GM12878 (cell line): ENCODE measurements around the gene FKBP14. TPM values are rescaled to one million over a fixed set of nuclear protein-coding genes. Genes with fewer than 3 reads are reported as not detected.

ENCODE experiments used
- ATAC-seq: fragments of 200-7000 bp; cut with Tn5 transposase; 3 replicates; pipeline ENCODE4 v1.9.1; 2020; ENCODE audit warnings: mild to moderate bottlenecking, moderate library complexity
- BruUV-seq: library from RNA; stranded (reverse); fragments of 400-500 nt; replicated peaks from 2 replicates; lab custom pipeline; 2021; lab: Mats Ljungman, UMichigan
- CTCF ChIA-PET: fragments of 300-600 bp; sonication (Branson Sonifier 250); formaldehyde crosslinking; extraction: SDS; loops from one replicate; lab custom pipeline; 2021; ENCODE audit warnings: inconsistent platforms; lab: Yijun Ruan, JAX
- POLR2A ChIA-PET: fragments of 350-600 bp; formaldehyde crosslinking; extraction: SDS; loops from one replicate; lab custom pipeline; 2021; ENCODE audit warnings: inconsistent platforms; lab: Charles Lee
- RAD21 ChIA-PET: fragments of 300-600 bp; sonication (Branson Sonifier 250); formaldehyde crosslinking; loops from one replicate; lab custom pipeline; 2023; ENCODE audit warnings: antibody characterized with exemption; ENCODE audit not compliant: unreplicated experiment; lab: Charles Lee
- SMC1A ChIA-PET: fragments of 300-600 bp; sonication (Branson Sonifier 250); formaldehyde crosslinking; loops from one replicate; lab custom pipeline; 2023; ENCODE audit not compliant: unreplicated experiment, uncharacterized antibody; lab: Charles Lee
- DNase-seq: peaks from one replicate; pipeline ENCODE4 v3.0.0-alpha.2; 2011; ENCODE audit warnings: low read depth, low spot score
- FAIRE-seq: peaks from 3 replicates; lab custom pipeline; 2011; peaks lifted over from hg19 to GRCh38; lab: Jason Lieb, UNC
- H2AFZ ChIP-seq: 2 replicates; pipeline ENCODE4 v1.6.0; 2011; ENCODE audit warnings: low read depth, low read length, control low read depth; ENCODE audit not compliant: control insufficient read depth
- H3K27ac ChIP-seq: 2 replicates; pipeline ENCODE4 v1.5.1; 2011; ENCODE audit warnings: control low read depth; ENCODE audit not compliant: control insufficient read depth, insufficient read depth
- H3K27me3 ChIP-seq, 2 experiments: replicated peaks in 1 of 2; 2 replicates each; pipeline versions ENCODE4 v1.6.0 to v1.6.1; 2011; ENCODE audit warnings: low read length in 1 of 2; ENCODE audit not compliant: control insufficient read depth in 2 of 2, insufficient read depth in 2 of 2
- H3K36me3 ChIP-seq, 2 experiments: 2 replicates each; pipeline ENCODE4 v1.5.1; 2011; ENCODE audit warnings: low read length in 1 of 2; ENCODE audit not compliant: control insufficient read depth in 2 of 2, insufficient read depth in 2 of 2
- H3K4me1 ChIP-seq: 2 replicates; pipeline ENCODE4 v1.6.1; 2011; ENCODE audit warnings: mild to moderate bottlenecking, low read length, moderate library complexity, mixed read lengths; ENCODE audit not compliant: control insufficient read depth, insufficient read depth
- H3K4me2 ChIP-seq: 2 replicates; pipeline ENCODE4 v1.6.0; 2011; ENCODE audit warnings: control low read depth; ENCODE audit not compliant: control insufficient read depth, insufficient read depth
- H3K4me3 ChIP-seq: fragments of 200-600 bp; sonication (generic); 2 replicates; pipeline ENCODE4 v1.5.1; 2016
- H3K79me2 ChIP-seq: 2 replicates; pipeline ENCODE4 v1.6.0; 2011; ENCODE audit warnings: low read length; ENCODE audit not compliant: control insufficient read depth, insufficient read depth
- H3K9ac ChIP-seq: 2 replicates; pipeline ENCODE4 v1.8.0; 2011; ENCODE audit warnings: low read length, control low read depth, mixed read lengths; ENCODE audit not compliant: control insufficient read depth, insufficient read depth
- H3K9me3 ChIP-seq: replicated peaks from 3 replicates; pipeline ENCODE4 v1.5.1; 2011; ENCODE audit warnings: mild to moderate bottlenecking, low read length; ENCODE audit not compliant: control insufficient read depth, insufficient read depth
- H4K20me1 ChIP-seq: 2 replicates; pipeline ENCODE4 v1.6.0; 2011; ENCODE audit not compliant: control insufficient read depth, insufficient read depth
- ASH2L ChIP-seq: fragments of 300-600, 200-600 bp; sonication (generic); IDR thresholded peaks from 2 replicates; pipeline ENCODE4 v1.6.1; 2017; ENCODE audit warnings: low read depth, mild to moderate bottlenecking, borderline replicate concordance
- ATF3 ChIP-seq: IDR thresholded peaks from 2 replicates; pipeline ENCODE4 v1.6.1; 2011; ENCODE audit warnings: low read depth, mild to moderate bottlenecking, low read length, moderate library complexity, borderline replicate concordance; ENCODE audit errors: extremely low read depth
- CEBPB ChIP-seq, 2 experiments: fragments of 150-350 bp in 1 of 2; IDR thresholded peaks; 2 replicates each; pipeline ENCODE4 v1.6.1; 2012 to 2014; ENCODE audit warnings: low read depth in 2 of 2, low read length in 2 of 2, borderline replicate concordance in 1 of 2, inconsistent platforms in 1 of 2
- CREB1 ChIP-seq: IDR thresholded peaks from 2 replicates; pipeline ENCODE4 v1.6.1; 2012; ENCODE audit warnings: low read depth, mild to moderate bottlenecking, inconsistent platforms
- E2F4 ChIP-seq: IDR thresholded peaks from 2 replicates; pipeline ENCODE4 v1.6.1; 2012; ENCODE audit warnings: low read depth, low read length, improper control_type of control experiment
- IRF4 ChIP-seq: IDR thresholded peaks from 2 replicates; pipeline ENCODE4 v1.6.1; 2011; ENCODE audit warnings: low read depth, low read length
- IRF5 ChIP-seq: fragments of 450-650 bp; IDR thresholded peaks from 2 replicates; pipeline ENCODE4 v1.6.1; 2017; ENCODE audit warnings: borderline replicate concordance
- JUNB ChIP-seq: IDR thresholded peaks from 2 replicates; pipeline ENCODE4 v1.6.1; 2016; ENCODE audit warnings: antibody characterized with exemption, mild to moderate bottlenecking
- JUND ChIP-seq: IDR thresholded peaks from 2 replicates; pipeline ENCODE4 v1.6.1; 2012; ENCODE audit warnings: low read depth, mild to moderate bottlenecking, low read length, improper control_type of control experiment, moderate library complexity
- MYC ChIP-seq: IDR thresholded peaks from 2 replicates; pipeline ENCODE4 v1.6.1; 2011; ENCODE audit warnings: mild to moderate bottlenecking, low read length, moderate library complexity, inconsistent platforms; ENCODE audit not compliant: insufficient read depth, insufficient replicate concordance, insufficient read length, severe bottlenecking
- PML ChIP-seq: IDR thresholded peaks from 2 replicates; pipeline ENCODE4 v1.6.1; 2012; ENCODE audit warnings: low read length, inconsistent platforms
- RB1 ChIP-seq: fragments of 450-650 bp; formaldehyde crosslinking; IDR thresholded peaks from 2 replicates; pipeline ENCODE4 v1.6.1; 2017; ENCODE audit warnings: mild to moderate bottlenecking, borderline replicate concordance
- SP1 ChIP-seq: IDR thresholded peaks from one replicate; pipeline ENCODE4 v1.6.1; 2011; ENCODE audit warnings: low read depth, low read length
- SUZ12 ChIP-seq: fragments of 200-600 bp; sonication (generic); IDR thresholded peaks from one replicate; pipeline ENCODE4 v1.6.1; 2018; ENCODE audit warnings: antibody characterized with exemption, mild to moderate bottlenecking; ENCODE audit not compliant: unreplicated experiment
- ZNF687 ChIP-seq: fragments of 450-650 bp; IDR thresholded peaks from 2 replicates; pipeline ENCODE4 v1.6.1; 2017; ENCODE audit warnings: mild to moderate bottlenecking, moderate library complexity
- ZSCAN29 ChIP-seq: fragments of 450-650 bp; IDR thresholded peaks from 2 replicates; pipeline ENCODE4 v1.6.1; 2017; ENCODE audit warnings: mild to moderate bottlenecking, moderate library complexity
- WGBS: methylation state at CpG from one replicate; pipeline ENCODE4 v1.1.6; 2016; ENCODE audit warnings: low lambda C conversion rate; ENCODE audit not compliant: insufficient replicate concordance, insufficient coverage; ENCODE audit errors: missing lambda C conversion rate; 5-methylcytosine and 5-hydroxymethylcytosine counted together
- in situ Hi-C: fragments of 300-500 bp; cut with MboI; formaldehyde crosslinking; loops from 9 replicates; pipeline ENCODE4 v1.14.3; 2018; ENCODE audit warnings: mixed read lengths
- intact Hi-C: fragments of 100-400 bp; cut with micrococcal nuclease; formaldehyde crosslinking; loops from one replicate; pipeline ENCODE4 v1.14.2; 2022; ENCODE audit not compliant: unreplicated experiment
- polyA plus RNA-seq, 11 experiments: library from polyadenylated mRNA; depleted of rRNA in 4 of 11; unstranded in 6 of 11; stranded (reverse) in 5 of 11; fragments of >200 nt; fragmentation: Nextera tagmentation in 4 of 11; fragmentation: Illumina TruSeq in 1 of 11; extraction: Ambion mirVana in 4 of 11; extraction: Trizol in 1 of 11; gene quantifications; 1 replicate in 1 of 11; 2 replicates in 10 of 11; pipeline versions ENCODE4 v1.2.1 to v1.2.3, GENCODE V29; 2011 to 2016; ENCODE audit warnings: inconsistent platforms in 2 of 11, missing spikeins in 2 of 11, low read depth in 1 of 11
- total RNA-seq, 4 experiments: library from RNA; depleted of rRNA in 3 of 4; stranded (reverse); fragments of >200 nt in 3 of 4; fragmentation: Illumina TruSeq in 1 of 4; extraction: Trizol in 1 of 4; gene quantifications; 2 replicates each; pipeline versions ENCODE4 v1.2.1 to v1.2.3, GENCODE V29; 2013 to 2021

The FKBP14 gene
- total and polyA plus RNA-seq, 10 of the 15 experiments (the other 5 are each of a cell fraction or from before 2014, with no cell fraction given), result 2.7 to 8.9 (median 5.6) TPM

- TF ChIP-seq E2F4, result no peak
- TF ChIP-seq MYC, result no peak
- TF ChIP-seq IRF4, result no peak
Measured at GRCh38 chr7:29969738-29970137, 56.8 kb downstream of the FKBP14 start (continued).

GRCh38 chr7:29968683-29969395 is 57.7 kb downstream of the FKBP14 start:
- H3K9me3 ChIP-seq, result no peaks in the 10 kb centered on the region
- no peak overlapping the region for H3K4me2 ChIP-seq
- intact Hi-C loops, result no loop called here
- BruUV-seq, result no TSS peak
- in situ Hi-C loops, result no loop called here
- no peaks in the 10 kb centered on the region for H3K27me3 ChIP-seq
- no peak overlapping the region for H3K27ac ChIP-seq
- peaks cover 4 to 18% of the 10 kb centered on the region in 2 experiments; a peak in 3 of 4 replicates for H3K36me3 ChIP-seq
- H3K79me2 ChIP-seq, result peaks cover 11% of the 10 kb centered on the region
- ChIA-PET POLR2A (no interaction called here), CTCF (interaction anchor here (1.1 to 2.2 kb wide), 3 partner anchors 8 to 92 kb away, joined by 3 to 7 read pairs (median 3); no protein-coding TSS in a partner anchor), RAD21 (no interaction called here), SMC1A (interaction anchor here (0.6 to 2.4 kb wide), 7 partner anchors 12 to 107 kb away, joined by 3 to 7 read pairs (median 3); no protein-coding TSS in a partner anchor)
- H3K4me3 ChIP-seq, result no peak overlapping the region
- DNase-seq (no peak), ATAC-seq (no peak), FAIRE-seq (no peak)
- H2AFZ ChIP-seq, result no peak overlapping the region
- H3K9ac ChIP-seq, result no peak overlapping the region
- H4K20me1 ChIP-seq, result no peaks in the 10 kb centered on the region
- whole genome bisulfite sequencing, result over 99% methylated on average over 12 of the region's 12 CpGs
- H3K4me1 ChIP-seq, result no peaks in the 10 kb centered on the region
- TF ChIP-seq SUZ12, result no peak
- TF ChIP-seq ASH2L, result no peak
- TF ChIP-seq ATF3, result no peak
- no peak for TF ChIP-seq SP1
- TF ChIP-seq CEBPB (IDR thresholded peaks at IDR 0.05; ENCODE audit: borderline replicate concordance in 1 of 2, low read depth in 2 of 2, low read length in 2 of 2), result no peak
- no peak for TF ChIP-seq RB1
- TF ChIP-seq CREB1, result no peak
- TF ChIP-seq JUND, result no peak
- TF ChIP-seq ZSCAN29, result no peak
- no peak for TF ChIP-seq IRF5
- no peak for TF ChIP-seq PML
- no peak for TF ChIP-seq ZNF687
- no peak for TF ChIP-seq JUNB
